Measurements from ENCODE around the gene SLC41A3. TPM values are rescaled to one million over a fixed set of nuclear protein-coding genes. Genes with fewer than 3 reads are reported as not detected.

Gene SLC41A3
- total and polyA plus RNA-seq, 10 of the 15 experiments (the other 5 are each of a cell fraction or from before 2014, with no cell fraction given), result 8.3 to 29.5 (median 16.7) TPM

- no TSS peak for BruUV-seq (replicated peaks)
- in situ Hi-C loops (cut with MboI), result no loop called here
- 63% methylated on average over 7 of the region's 7 CpGs for WGBS (ENCODE audit: insufficient coverage, insufficient replicate concordance, low lambda C conversion rate, missing lambda C conversion rate)
- RAD21 ChIA-PET (ENCODE audit: unreplicated experiment), result no interaction called here
- Histone ChIP-seq H3K9me3 (replicated peaks; ENCODE audit: control insufficient read depth, insufficient read depth, low read length) (no peaks in the 10 kb centered on the region), H3K27ac (ENCODE audit: control insufficient read depth, insufficient read depth) (no peak overlapping the region), H3K79me2 (ENCODE audit: control insufficient read depth, insufficient read depth, low read length) (no peaks in the 10 kb centered on the region), H3K4me2 (ENCODE audit: control insufficient read depth, insufficient read depth) (no peak overlapping the region), H3K36me3 (ENCODE audit: control insufficient read depth in 2 of 2, insufficient read depth in 2 of 2, low read length in 1 of 2) (no peaks in the 10 kb centered on the region), H3K27me3 (replicated peaks in 1 of 2; ENCODE audit: control insufficient read depth in 2 of 2, insufficient read depth in 2 of 2, low read length in 1 of 2) (no peaks in the 10 kb centered on the region), H3K4me1 (ENCODE audit: control insufficient read depth, insufficient read depth, low read length) (no peaks in the 10 kb centered on the region), H2AFZ (ENCODE audit: control insufficient read depth, low read depth, low read length) (no peak overlapping the region), H3K4me3 (no peak overlapping the region), H3K9ac (ENCODE audit: control insufficient read depth, insufficient read depth, low read length) (no peak overlapping the region), H4K20me1 (ENCODE audit: control insufficient read depth, insufficient read depth) (no peaks in the 10 kb centered on the region)
- DNase-seq (ENCODE audit: low read depth, low spot score), result no peak
- POLR2A ChIA-PET, result no interaction called here
- CTCF ChIA-PET, result no interaction called here
- ATAC-seq, result no peak
- FAIRE-seq, result no peak
- TF ChIP-seq E4F1 (IDR thresholded peaks at IDR 0.05; ENCODE audit: borderline replicate concordance, partially characterized antibody) (no peak), ZNF274 (IDR thresholded peaks at IDR 0.05; ENCODE audit: insufficient read depth, insufficient read length) (no peak), SMAD5 (IDR thresholded peaks at IDR 0.05; ENCODE audit: low read depth) (no peak), ZNF384 (IDR thresholded peaks at IDR 0.05; ENCODE audit: borderline replicate concordance, low read depth, low read length) (no peak)
- SMC1A ChIA-PET (ENCODE audit: uncharacterized antibody, unreplicated experiment), result no interaction called here
- intact Hi-C loops (cut with micrococcal nuclease; ENCODE audit: unreplicated experiment), result no loop called here
Measured at GRCh38 chr3:126058666-126059065, 25.3 kb downstream of the SLC41A3 start.

- ATAC-seq (no peak), DNase-seq (ENCODE audit: low read depth, low spot score) (no peak), FAIRE-seq (no peak)
- H3K9me3 ChIP-seq (replicated peaks; ENCODE audit: control insufficient read depth, insufficient read depth, low read length), result no peaks in the 10 kb centered on the region
- H3K27ac ChIP-seq (ENCODE audit: control insufficient read depth, insufficient read depth), result no peak overlapping the region
- BruUV-seq (replicated peaks), result no TSS peak
- H3K79me2 ChIP-seq (ENCODE audit: control insufficient read depth, insufficient read depth, low read length), result no peaks in the 10 kb centered on the region
- H3K4me3 ChIP-seq, result no peak overlapping the region
- ChIA-PET SMC1A (ENCODE audit: uncharacterized antibody, unreplicated experiment) (no interaction called here), RAD21 (ENCODE audit: unreplicated experiment) (no interaction called here), CTCF (no interaction called here), POLR2A (no interaction called here)
- intact Hi-C loops (cut with micrococcal nuclease; ENCODE audit: unreplicated experiment), result no loop called here
- no peaks in the 10 kb centered on the region for H3K27me3 ChIP-seq (replicated peaks in 1 of 2; ENCODE audit: control insufficient read depth in 2 of 2, insufficient read depth in 2 of 2, low read length in 1 of 2)
- in situ Hi-C loops (cut with MboI), result no loop called here
- no peak overlapping the region for H3K4me2 ChIP-seq (ENCODE audit: control insufficient read depth, insufficient read depth)
- H3K36me3 ChIP-seq (ENCODE audit: control insufficient read depth in 2 of 2, insufficient read depth in 2 of 2, low read length in 1 of 2), result no peaks in the 10 kb centered on the region
- no peak overlapping the region for H2AFZ ChIP-seq (ENCODE audit: control insufficient read depth, low read depth, low read length)
- no peaks in the 10 kb centered on the region for H4K20me1 ChIP-seq (ENCODE audit: control insufficient read depth, insufficient read depth)
- WGBS (ENCODE audit: insufficient coverage, insufficient replicate concordance, low lambda C conversion rate, missing lambda C conversion rate), result 89% methylated on average over 13 of the region's 13 CpGs
- no peak for TF ChIP-seq USF2 (IDR thresholded peaks at IDR 0.05; ENCODE audit: borderline replicate concordance, low read depth, low read length)
- TF ChIP-seq MYC (IDR thresholded peaks at IDR 0.05; ENCODE audit: insufficient read depth, insufficient read length, insufficient replicate concordance, low read length, severe bottlenecking), result no peak
- H3K4me1 ChIP-seq (ENCODE audit: control insufficient read depth, insufficient read depth, low read length), result peaks cover under 1% of the 10 kb centered on the region; the same call in 1 of the 2 replicates
- H3K9ac ChIP-seq (ENCODE audit: control insufficient read depth, insufficient read depth, low read length), result no peak overlapping the region
Measured at GRCh38 chr3:126057936-126058335, 26.0 kb downstream of the SLC41A3 start.
